NCI-H226 (cell line): ENCODE data around the gene PARVB.

ENCODE experiments used
- DNase-seq: peaks from one replicate; pipeline ENCODE4 v3.0.0-alpha.2; 2015

Gene PARVB

GRCh38 chr22:44112191-44112590 is 88.1 kb downstream of the PARVB start:
- no peak for DNase-seq

- DNase-seq, result no peak
Observed at GRCh38 chr22:44116331-44116730, 92.2 kb downstream of the PARVB start.

- no peak for DNase-seq
Observed at GRCh38 chr22:44116755-44117684, 92.9 kb downstream of the PARVB start.

- no peak for DNase-seq
Observed at GRCh38 chr22:44117746-44118145, 93.6 kb downstream of the PARVB start.

GRCh38 chr22:44118645-44119315 is 94.7 kb downstream of the PARVB start:
- no peak for DNase-seq

- DNase-seq, result no peak
Observed at GRCh38 chr22:44119669-44120313, 95.7 kb downstream of the PARVB start.

GRCh38 chr22:44120314-44120704 is 96.2 kb downstream of the PARVB start:
- DNase-seq, result no peak

GRCh38 chr22:44125421-44125820 is 101.3 kb downstream of the PARVB start:
- no peak for DNase-seq

GRCh38 chr22:44126807-44127206 is 102.7 kb downstream of the PARVB start:
- DNase-seq, result no peak

GRCh38 chr22:44127356-44127755 is 103.3 kb downstream of the PARVB start:
- DNase-seq, result no peak

GRCh38 chr22:44128958-44129618 is 105.0 kb downstream of the PARVB start:
- DNase-seq, result no peak

- no peak for DNase-seq
Observed at GRCh38 chr22:44129619-44129976, 105.5 kb downstream of the PARVB start.

GRCh38 chr22:44130076-44130711 is 106.1 kb downstream of the PARVB start:
- no peak for DNase-seq

GRCh38 chr22:44131412-44131811 is 107.3 kb downstream of the PARVB start:
- no peak for DNase-seq

GRCh38 chr22:44131989-44132685 is 108.0 kb downstream of the PARVB start:
- no peak for DNase-seq

GRCh38 chr22:44132724-44133123 is 108.6 kb downstream of the PARVB start:
- no peak for DNase-seq

- no peak for DNase-seq
Observed at GRCh38 chr22:44133161-44133560, 109.1 kb downstream of the PARVB start.

GRCh38 chr22:44133901-44134571 is 109.9 kb downstream of the PARVB start:
- no peak for DNase-seq

GRCh38 chr22:44136112-44136511 is 112.0 kb downstream of the PARVB start:
- no peak for DNase-seq

GRCh38 chr22:44136786-44137185 is 112.7 kb downstream of the PARVB start:
- DNase-seq, result no peak

GRCh38 chr22:44137415-44137814 is 113.3 kb downstream of the PARVB start:
- no peak for DNase-seq

- no peak for DNase-seq
Observed at GRCh38 chr22:44139773-44140172, 115.7 kb downstream of the PARVB start.
